CD4-positive, alpha-beta T cell (primary cell): ENCODE measurements around the gene LOXL1. TPM values are rescaled to one million over a fixed set of nuclear protein-coding genes. Genes with fewer than 3 reads are reported as not detected.

Experiments
- ATAC-seq: fragments of 200-7000 bp; cut with Tn5 transposase; one replicate; pipeline ENCODE4 v1.10.0; 2022; ENCODE audit warnings: mild to moderate bottlenecking; ENCODE audit not compliant: poor library complexity
- CTCF ChIA-PET: fragments of 350-600 bp; sonication (Branson Sonifier 250); formaldehyde crosslinking; loops from one replicate; lab custom pipeline; 2021; ENCODE audit warnings: antibody characterized with exemption, inconsistent platforms; lab: Charles Lee
- POLR2A ChIA-PET: fragments of 350-600 bp; sonication (Branson Sonifier 250); formaldehyde crosslinking; loops from one replicate; lab custom pipeline; 2021; ENCODE audit warnings: antibody characterized with exemption, inconsistent platforms; lab: Charles Lee
- DNase-seq, 14 experiments: peaks; one replicate each; pipeline ENCODE4 v3.0.0-alpha.2; 2013 to 2020; ENCODE audit warnings: mixed read lengths in 2 of 14
- H3K27ac ChIP-seq, 2 donors: one replicate each; pipeline versions ENCODE4 v1.5.1 to v1.7.0; 2013; ENCODE audit warnings: low read length in 2 of 2, low read depth in 1 of 2, mild to moderate bottlenecking in 1 of 2
- H3K27me3 ChIP-seq, 2 experiments: 1 replicate in 1 of 2; 2 replicates in 1 of 2; pipeline versions ENCODE4 v1.6.1 to v1.7.0; 2013; ENCODE audit warnings: low read length in 2 of 2, control low read depth in 1 of 2, mild to moderate bottlenecking in 1 of 2, moderate library complexity in 1 of 2; ENCODE audit not compliant: insufficient read depth in 2 of 2, control insufficient read depth in 1 of 2
- H3K36me3 ChIP-seq: one replicate; pipeline ENCODE4 v1.6.1; 2013; ENCODE audit warnings: low read length, control low read depth; ENCODE audit not compliant: insufficient read depth
- H3K4me1 ChIP-seq: one replicate; pipeline ENCODE4 v1.6.1; 2013; ENCODE audit warnings: low read length, control low read depth; ENCODE audit not compliant: insufficient read depth
- H3K4me3 ChIP-seq: one replicate; pipeline ENCODE4 v1.5.1; 2013; ENCODE audit warnings: mild to moderate bottlenecking, low read length, moderate library complexity
- H3K9me3 ChIP-seq, 2 experiments: 1 replicate in 1 of 2; 2 replicates in 1 of 2; pipeline versions ENCODE4 v1.6.1 to v1.7.0; 2013; ENCODE audit warnings: low read length in 2 of 2, mild to moderate bottlenecking in 2 of 2, control low read depth in 1 of 2, moderate library complexity in 1 of 2; ENCODE audit not compliant: control insufficient read depth in 1 of 2, insufficient read depth in 1 of 2
- H3K27ac Mint-ChIP-seq: one replicate; pipeline ENCODE4 v1.8.0; 2020; ENCODE audit warnings: mixed read lengths
- H3K27me3 Mint-ChIP-seq: one replicate; pipeline ENCODE4 v1.8.0; 2021; ENCODE audit warnings: mixed read lengths
- H3K36me3 Mint-ChIP-seq: one replicate; pipeline ENCODE4 v1.8.0; 2021; ENCODE audit warnings: low read depth, mixed read lengths
- H3K4me1 Mint-ChIP-seq: one replicate; pipeline ENCODE4 v1.8.0; 2021; ENCODE audit warnings: low read depth, mixed read lengths
- H3K4me3 Mint-ChIP-seq: one replicate; pipeline ENCODE4 v1.8.0; 2020; ENCODE audit warnings: mild to moderate bottlenecking, mixed read lengths
- H3K9me3 Mint-ChIP-seq: one replicate; pipeline ENCODE4 v1.8.0; 2020; ENCODE audit warnings: mixed read lengths
- intact Hi-C, 2 experiments: fragments of 100-400 bp; cut with DNase I in 1 of 2; cut with micrococcal nuclease in 1 of 2; formaldehyde crosslinking; loops; one replicate each; pipeline versions ENCODE4 v1.15.1 to v1.9.0; 2023 to 2025; cut with DNase I, micrococcal nuclease
- total RNA-seq, 174 experiments: library from RNA in 2 of 174; stranded (reverse) in 2 of 174; gene quantifications; one replicate each; pipeline ENCODE4 v1.2.3 and lab custom pipeline; 2021 to 2026
- TF ChIP-seq, protein P1 (sequence below): fragments of 200-600 bp; IDR thresholded peaks from one replicate; pipeline ENCODE4 v1.8.0; 2022; ENCODE audit warnings: antibody characterized with exemption, mild to moderate bottlenecking

LOXL1 gene
- total RNA-seq, 2 experiments from 2014 or later: 3.0 to 3.5 TPM

GRCh38 chr15:73947651-73948050, 21.4 kb downstream of the LOXL1 start:
- CTCF ChIA-PET: no interaction called here
- ATAC-seq (no peak), DNase-seq (no peak)
- Mint-ChIP-seq H3K9me3 (no peaks in the 10 kb centered on the region), H3K4me1 (peaks cover 11% of the 10 kb centered on the region), H3K36me3 (no peaks in the 10 kb centered on the region), H3K4me3 (no peak overlapping the region), H3K27ac (no peak overlapping the region), H3K27me3 (no peaks in the 10 kb centered on the region)
- TF ChIP-seq, protein P1, sequence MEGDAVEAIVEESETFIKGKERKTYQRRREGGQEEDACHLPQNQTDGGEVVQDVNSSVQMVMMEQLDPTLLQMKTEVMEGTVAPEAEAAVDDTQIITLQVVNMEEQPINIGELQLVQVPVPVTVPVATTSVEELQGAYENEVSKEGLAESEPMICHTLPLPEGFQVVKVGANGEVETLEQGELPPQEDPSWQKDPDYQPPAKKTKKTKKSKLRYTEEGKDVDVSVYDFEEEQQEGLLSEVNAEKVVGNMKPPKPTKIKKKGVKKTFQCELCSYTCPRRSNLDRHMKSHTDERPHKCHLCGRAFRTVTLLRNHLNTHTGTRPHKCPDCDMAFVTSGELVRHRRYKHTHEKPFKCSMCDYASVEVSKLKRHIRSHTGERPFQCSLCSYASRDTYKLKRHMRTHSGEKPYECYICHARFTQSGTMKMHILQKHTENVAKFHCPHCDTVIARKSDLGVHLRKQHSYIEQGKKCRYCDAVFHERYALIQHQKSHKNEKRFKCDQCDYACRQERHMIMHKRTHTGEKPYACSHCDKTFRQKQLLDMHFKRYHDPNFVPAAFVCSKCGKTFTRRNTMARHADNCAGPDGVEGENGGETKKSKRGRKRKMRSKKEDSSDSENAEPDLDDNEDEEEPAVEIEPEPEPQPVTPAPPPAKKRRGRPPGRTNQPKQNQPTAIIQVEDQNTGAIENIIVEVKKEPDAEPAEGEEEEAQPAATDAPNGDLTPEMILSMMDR: no peak
- Histone ChIP-seq H3K9me3 (no peaks in the 10 kb centered on the region), H3K4me3 (no peak overlapping the region), H3K27me3 (no peaks in the 10 kb centered on the region), H3K4me1 (peaks cover 16% of the 10 kb centered on the region), H3K27ac (no peak overlapping the region), H3K36me3 (no peaks in the 10 kb centered on the region)
- POLR2A ChIA-PET: no interaction called here
- intact Hi-C loops: no loop called here

DNA sequence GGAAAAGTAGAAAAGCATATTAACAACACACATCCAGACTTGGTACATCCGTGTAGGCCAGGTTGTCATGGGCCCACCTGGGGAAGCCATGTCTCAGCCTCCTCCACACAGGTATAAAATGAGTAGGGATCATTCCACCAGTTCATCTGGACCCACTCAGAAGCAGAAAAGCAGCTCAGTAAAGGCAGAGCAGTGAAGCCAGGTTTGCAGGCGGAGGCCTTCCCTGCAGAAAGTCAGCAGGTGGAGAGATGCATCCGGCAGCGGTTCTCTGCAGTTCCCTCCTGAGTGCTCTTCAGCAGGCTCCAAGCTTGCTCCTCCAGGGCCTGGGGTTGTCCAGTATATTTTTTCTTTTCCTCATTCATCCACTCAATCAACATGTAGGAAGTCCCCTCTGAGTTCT, 22.1 kb downstream of the LOXL1 start:
- Mint-ChIP-seq H3K4me1 (peaks cover 9% of the 10 kb centered on the region), H3K27me3 (no peaks in the 10 kb centered on the region), H3K9me3 (no peaks in the 10 kb centered on the region), H3K27ac (no peak overlapping the region), H3K4me3 (no peak overlapping the region), H3K36me3 (no peaks in the 10 kb centered on the region)
- H3K4me3 ChIP-seq: no peak overlapping the region
- TF ChIP-seq, protein P1: no peak
- intact Hi-C loops: no loop called here
- POLR2A ChIA-PET: no interaction called here
- peaks cover 12% of the 10 kb centered on the region for H3K4me1 ChIP-seq
- H3K27ac ChIP-seq: no peak overlapping the region
- H3K27me3 ChIP-seq: no peaks in the 10 kb centered on the region
- no peak for ATAC-seq
- DNase-seq: no peak
- H3K9me3 ChIP-seq: no peaks in the 10 kb centered on the region
- CTCF ChIA-PET: interaction anchor here (0.6 kb wide), 1 partner anchor 11 kb away, joined by 3 read pairs; no protein-coding TSS in a partner anchor
- H3K36me3 ChIP-seq: no peaks in the 10 kb centered on the region

DNA sequence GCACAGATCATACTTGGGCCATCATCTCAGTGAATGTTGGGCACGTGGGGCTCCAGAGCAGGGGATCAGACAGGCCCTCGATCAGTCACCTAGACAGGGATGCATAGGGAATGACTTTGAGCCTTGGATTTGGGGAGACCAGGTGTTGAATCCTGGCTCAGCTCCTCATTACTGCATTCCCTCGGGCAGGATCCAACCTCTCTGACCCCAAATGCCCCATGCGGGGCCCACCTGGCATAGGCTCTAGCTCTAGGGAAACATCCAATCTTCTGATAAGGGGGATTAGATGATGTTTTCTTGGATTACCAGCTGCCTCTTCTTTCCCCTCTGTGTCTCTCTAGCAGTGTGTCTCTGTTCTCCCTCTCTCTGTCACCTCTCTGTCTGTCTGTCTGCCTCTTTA, 22.7 kb downstream of the LOXL1 start:
- Mint-ChIP-seq H3K4me1 (peaks cover 9% of the 10 kb centered on the region), H3K4me3 (no peak overlapping the region), H3K9me3 (no peaks in the 10 kb centered on the region), H3K27ac (no peak overlapping the region), H3K36me3 (no peaks in the 10 kb centered on the region), H3K27me3 (no peaks in the 10 kb centered on the region)
- ChIA-PET CTCF (no interaction called here), POLR2A (no interaction called here)
- Histone ChIP-seq H3K36me3 (no peaks in the 10 kb centered on the region), H3K4me1 (peaks cover 12% of the 10 kb centered on the region), H3K27me3 (no peaks in the 10 kb centered on the region), H3K4me3 (no peak overlapping the region), H3K9me3 (no peaks in the 10 kb centered on the region), H3K27ac (no peak overlapping the region)
- ATAC-seq: no peak
- DNase-seq: no peak
- TF ChIP-seq, protein P1: no peak
- intact Hi-C loops: no loop called here
